WERI-Rb-1 (cell line): ENCODE measurements around the gene COL23A1.

ENCODE experiments used
- DNase-seq: peaks from one replicate; pipeline ENCODE4 v3.0.0-alpha.2; 2020
- H3K27ac ChIP-seq: fragments of 250-450 bp; sonication (Bioruptor Pico); 2 replicates; pipeline ENCODE4 v1.5.1; 2020; ENCODE audit warnings: mild to moderate bottlenecking, moderate library complexity
- H3K27me3 ChIP-seq: fragments of 250-450 bp; sonication (Bioruptor Pico); 2 replicates; pipeline ENCODE4 v1.5.1; 2021; ENCODE audit warnings: mild to moderate bottlenecking, low read depth, moderate library complexity; ENCODE audit not compliant: insufficient read depth, severe bottlenecking
- H3K36me3 ChIP-seq: fragments of 250-450 bp; sonication (Bioruptor Pico); 2 replicates; pipeline ENCODE4 v1.5.1; 2020; ENCODE audit warnings: mild to moderate bottlenecking, moderate library complexity
- H3K4me3 ChIP-seq: 2 replicates; pipeline ENCODE4 v1.5.1; 2011; ENCODE audit warnings: low read depth, mild to moderate bottlenecking, control low read depth, low read length
- H3K9me3 ChIP-seq: fragments of 250-450 bp; sonication (Bioruptor Pico); 2 replicates; pipeline ENCODE4 v1.5.1; 2021; ENCODE audit warnings: mild to moderate bottlenecking, moderate library complexity; ENCODE audit not compliant: severe bottlenecking
- TF ChIP-seq, protein P1 (sequence below): IDR thresholded peaks from 2 replicates; pipeline ENCODE4 v1.5.1; 2011; ENCODE audit warnings: low read depth, mild to moderate bottlenecking, control low read depth, inconsistent platforms, low read length

The COL23A1 gene

DNA sequence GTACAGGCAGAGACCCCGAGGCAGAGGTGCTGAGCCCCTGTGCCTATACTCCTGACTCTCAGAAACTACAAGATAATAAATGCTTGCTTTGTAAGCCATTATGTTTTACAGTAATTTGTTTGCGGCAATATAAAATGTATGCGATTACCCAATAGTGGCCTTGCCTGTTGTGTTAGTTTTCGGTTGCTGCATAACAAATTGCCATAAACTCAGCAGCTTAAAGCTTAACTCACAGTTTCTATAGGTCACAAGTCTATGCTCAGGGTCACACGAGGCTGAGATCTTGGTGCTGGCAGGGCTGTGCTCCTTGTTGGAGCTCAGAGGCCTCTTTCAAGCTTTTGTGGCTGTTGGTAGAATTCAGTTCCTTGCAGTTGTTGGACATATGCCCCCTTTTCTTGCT lies 114.8 kb downstream of the COL23A1 start:
- TF ChIP-seq, protein P1, sequence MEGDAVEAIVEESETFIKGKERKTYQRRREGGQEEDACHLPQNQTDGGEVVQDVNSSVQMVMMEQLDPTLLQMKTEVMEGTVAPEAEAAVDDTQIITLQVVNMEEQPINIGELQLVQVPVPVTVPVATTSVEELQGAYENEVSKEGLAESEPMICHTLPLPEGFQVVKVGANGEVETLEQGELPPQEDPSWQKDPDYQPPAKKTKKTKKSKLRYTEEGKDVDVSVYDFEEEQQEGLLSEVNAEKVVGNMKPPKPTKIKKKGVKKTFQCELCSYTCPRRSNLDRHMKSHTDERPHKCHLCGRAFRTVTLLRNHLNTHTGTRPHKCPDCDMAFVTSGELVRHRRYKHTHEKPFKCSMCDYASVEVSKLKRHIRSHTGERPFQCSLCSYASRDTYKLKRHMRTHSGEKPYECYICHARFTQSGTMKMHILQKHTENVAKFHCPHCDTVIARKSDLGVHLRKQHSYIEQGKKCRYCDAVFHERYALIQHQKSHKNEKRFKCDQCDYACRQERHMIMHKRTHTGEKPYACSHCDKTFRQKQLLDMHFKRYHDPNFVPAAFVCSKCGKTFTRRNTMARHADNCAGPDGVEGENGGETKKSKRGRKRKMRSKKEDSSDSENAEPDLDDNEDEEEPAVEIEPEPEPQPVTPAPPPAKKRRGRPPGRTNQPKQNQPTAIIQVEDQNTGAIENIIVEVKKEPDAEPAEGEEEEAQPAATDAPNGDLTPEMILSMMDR = no peak
- no peak for DNase-seq

DNA sequence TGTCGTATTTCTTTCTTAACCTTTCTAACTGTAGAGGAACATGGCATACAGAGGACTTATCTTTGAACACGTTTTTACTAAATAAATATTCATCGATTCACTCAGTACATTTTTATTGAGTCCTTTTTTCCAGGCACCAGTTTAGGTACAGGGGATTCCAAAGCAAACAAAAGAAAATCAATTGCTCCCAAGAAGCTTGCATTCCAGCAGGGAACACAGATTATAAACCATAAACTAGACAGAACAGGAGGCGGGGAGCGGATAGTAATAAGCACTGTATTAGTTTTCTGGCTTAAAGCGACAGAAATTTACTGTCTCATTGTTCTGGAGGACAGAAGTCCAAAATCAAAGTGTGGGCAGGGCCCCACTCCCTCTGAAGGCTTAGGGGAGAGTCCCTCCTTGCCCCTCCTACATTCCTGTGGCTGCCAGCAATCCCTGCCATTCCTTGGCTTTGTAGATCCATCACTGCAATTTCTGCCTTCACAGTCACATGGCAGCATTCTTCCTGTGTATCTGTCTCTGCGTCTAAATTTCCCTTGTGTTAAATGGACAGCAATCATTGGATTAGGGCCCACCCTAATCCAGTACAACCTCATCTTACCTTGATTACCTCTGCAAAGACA lies 115.5 kb downstream of the COL23A1 start:
- Histone ChIP-seq H3K9me3 (no peaks in the 10 kb centered on the region), H3K27me3 (no peaks in the 10 kb centered on the region), H3K27ac (no peak overlapping the region), H3K36me3 (no peaks in the 10 kb centered on the region), H3K4me3 (no peak overlapping the region)
- DNase-seq = no peak
- TF ChIP-seq, protein P1 = no peak

More for the DNA sequence above, 114.8 kb downstream of the COL23A1 start:
- H3K27ac ChIP-seq = no peak overlapping the region
- H3K36me3 ChIP-seq = no peaks in the 10 kb centered on the region
- no peaks in the 10 kb centered on the region for H3K27me3 ChIP-seq
- H3K4me3 ChIP-seq = no peak overlapping the region
- no peaks in the 10 kb centered on the region for H3K9me3 ChIP-seq

DNA sequence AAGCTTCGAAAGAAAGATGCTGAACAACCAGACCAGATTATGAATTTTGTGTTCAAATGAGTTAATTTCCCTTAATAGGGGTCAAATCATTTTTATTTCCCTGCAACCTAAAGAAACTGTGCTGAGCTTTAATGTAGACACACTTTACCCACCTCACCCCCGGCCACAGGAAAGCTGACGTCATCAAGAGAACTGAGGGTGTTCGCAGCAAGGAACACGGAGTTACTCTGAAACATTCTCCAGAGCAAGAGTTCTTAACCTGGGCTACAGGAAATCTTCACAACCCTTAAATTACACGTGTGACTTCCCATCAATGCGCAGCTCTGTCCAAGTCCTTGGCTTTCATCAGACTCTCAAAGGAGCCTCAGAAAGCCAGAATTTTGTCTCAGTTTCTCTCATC lies 116.3 kb downstream of the COL23A1 start:
- H3K27me3 ChIP-seq = no peaks in the 10 kb centered on the region
- no peak overlapping the region for H3K4me3 ChIP-seq
- TF ChIP-seq, protein P1 = no peak
- H3K9me3 ChIP-seq = no peaks in the 10 kb centered on the region
- no peak overlapping the region for H3K27ac ChIP-seq
- DNase-seq = no peak
- no peaks in the 10 kb centered on the region for H3K36me3 ChIP-seq

DNA sequence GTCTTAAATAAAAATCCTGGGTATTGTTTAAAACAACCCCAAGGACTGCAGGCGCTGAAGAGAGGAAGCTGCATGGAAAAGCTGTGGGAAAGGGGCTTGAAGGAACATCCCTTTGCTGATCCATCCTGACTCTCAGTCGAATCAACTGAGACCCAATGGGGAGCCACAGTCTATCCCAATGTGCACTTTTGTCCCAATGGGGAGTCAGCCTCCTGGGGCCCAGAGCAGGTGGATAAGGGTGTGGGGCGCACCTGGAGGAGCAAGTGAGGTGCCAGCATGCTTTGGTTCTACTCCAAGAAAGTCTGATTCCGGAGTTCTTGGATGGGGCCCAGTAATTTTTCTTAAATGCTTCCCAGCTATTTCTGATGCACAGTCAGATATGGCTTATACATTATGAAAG lies 118.1 kb downstream of the COL23A1 start:
- TF ChIP-seq, protein P1 = no peak

DNA sequence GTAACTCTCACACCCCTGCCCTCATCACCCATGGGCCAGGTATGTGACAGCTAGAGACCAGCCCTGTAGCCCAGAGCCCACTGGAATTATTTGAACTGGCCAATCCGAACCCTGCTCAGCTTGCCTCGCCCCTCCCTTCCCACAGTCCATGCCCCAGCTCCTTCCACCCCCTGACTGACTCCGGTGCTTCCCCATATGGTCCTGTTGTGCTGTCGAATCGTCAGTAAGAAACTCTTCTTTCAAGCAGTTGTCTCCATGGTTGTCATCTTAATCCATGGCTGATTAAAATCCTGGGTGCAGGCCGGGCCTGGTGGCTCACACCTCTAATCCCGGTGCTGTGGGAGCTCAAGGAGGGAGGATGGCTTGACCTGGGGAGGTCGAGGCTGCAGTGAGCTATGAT lies 118.5 kb downstream of the COL23A1 start:
- H3K36me3 ChIP-seq = no peaks in the 10 kb centered on the region
- no peaks in the 10 kb centered on the region for H3K9me3 ChIP-seq
- H3K27me3 ChIP-seq = no peaks in the 10 kb centered on the region
- H3K27ac ChIP-seq = peak overlapping the region; percentile 77
- DNase-seq = peak; percentile 79
- TF ChIP-seq, protein P1 = no peak
- H3K4me3 ChIP-seq = no peak overlapping the region

More for the DNA sequence above, 118.1 kb downstream of the COL23A1 start:
- no peaks in the 10 kb centered on the region for H3K9me3 ChIP-seq
- no peaks in the 10 kb centered on the region for H3K36me3 ChIP-seq
- no peaks in the 10 kb centered on the region for H3K27me3 ChIP-seq
- no peak for DNase-seq
- H3K4me3 ChIP-seq = no peak overlapping the region
- H3K27ac ChIP-seq = no peak overlapping the region

DNA sequence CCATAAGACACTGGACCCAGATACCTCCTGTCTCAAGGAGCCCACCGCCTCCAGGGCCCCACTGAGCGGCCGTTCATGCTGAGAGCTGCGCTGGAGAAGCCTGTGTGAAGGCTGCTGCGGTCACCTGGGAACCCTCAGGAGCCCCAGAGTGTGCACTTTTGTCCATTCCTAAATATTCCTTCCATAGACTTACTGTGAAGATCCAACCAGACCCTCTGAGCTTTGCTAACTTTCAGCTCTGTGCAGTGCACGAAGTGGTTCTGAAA lies 119.5 kb downstream of the COL23A1 start:
- TF ChIP-seq, protein P1 = no peak
- H3K27me3 ChIP-seq = no peaks in the 10 kb centered on the region
- DNase-seq = no peak
- H3K9me3 ChIP-seq = no peaks in the 10 kb centered on the region
- H3K27ac ChIP-seq = peak overlapping the region; percentile 77
- H3K36me3 ChIP-seq = no peaks in the 10 kb centered on the region
- H3K4me3 ChIP-seq = no peak overlapping the region
